ENCODE results near the gene HSPA12B.

GRCh38 chr20:3697588-3698305 lies 34.7 kb upstream of the HSPA12B start:
- no peak for TF ChIP-seq RFX5 (IDR thresholded peaks at IDR 0.05; ENCODE audit: low read depth, low read length)
- no peak for TF ChIP-seq POLR2A (IDR thresholded peaks at IDR 0.05; ENCODE audit: low read depth, low read length)
- no peak for TF ChIP-seq MAFK (IDR thresholded peaks at IDR 0.05; ENCODE audit: low read depth, low read length)
- no peak for TF ChIP-seq CTCF (conservative IDR thresholded peaks at IDR 0.05; ENCODE audit: low read depth, low read length)
- no peak for TF ChIP-seq MAZ (IDR thresholded peaks at IDR 0.05; ENCODE audit: borderline replicate concordance, low read depth, low read length)
- no peak for TF ChIP-seq MXI1 (IDR thresholded peaks at IDR 0.05; ENCODE audit: borderline replicate concordance, low read depth, low read length)

All from IMR-90 (cell line).